ENCODE results near the gene MAPK9. TPM values are rescaled to one million over a fixed set of nuclear protein-coding genes. Genes with fewer than 3 reads are reported as not detected.

The MAPK9 gene
- total RNA-seq, 4 donors from 2014 or later, result 14.5 to 27.3 (median 20.5) TPM

DNA sequence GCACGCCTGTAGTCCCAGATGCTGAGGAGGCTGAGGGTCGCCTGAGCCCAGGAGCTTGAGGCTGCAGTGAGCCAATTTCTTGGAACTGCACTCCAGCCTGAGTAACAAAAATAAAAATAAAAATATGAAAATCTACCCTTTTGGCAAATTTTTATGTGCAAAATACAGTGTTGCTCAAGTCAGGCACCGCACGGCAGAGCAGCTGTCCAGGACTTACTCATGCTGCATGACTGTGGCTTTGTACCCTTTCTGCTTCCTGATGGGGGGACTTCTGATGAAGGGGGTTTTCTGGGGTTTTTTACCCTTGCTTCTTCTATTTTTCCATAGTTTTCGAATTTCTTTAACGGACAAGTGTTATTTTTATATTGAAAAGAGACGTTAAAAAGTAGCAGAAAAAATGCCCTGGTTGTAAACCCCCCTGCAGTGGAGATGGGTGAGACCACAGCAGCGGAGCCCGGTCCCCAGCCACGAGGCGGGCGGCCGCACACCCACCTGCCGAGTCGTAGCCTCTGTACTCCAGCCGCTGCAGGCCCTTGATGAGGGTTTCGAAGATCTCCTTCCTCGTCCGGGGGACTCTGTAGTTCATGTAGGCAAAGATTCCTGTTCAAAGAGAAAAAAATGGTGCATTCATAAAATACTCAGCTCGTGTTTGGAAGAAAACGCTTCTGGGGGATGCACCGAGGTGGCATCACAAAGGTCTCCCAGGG lies 46.3 kb upstream of the MAPK9 start:
- peaks cover 0 to 33% (median 0%) of the 10 kb centered on the region in 3 donors for H3K36me3 ChIP-seq
- WGBS, 2 donors, result 86 to 87% methylated on average over 16 to 22 of the region's 22 CpGs
- intact Hi-C loops (cut with DNase I), result no loop called here
- no peak overlapping the region for H3K27ac ChIP-seq
- peaks cover 0 to 5% (median 0%) of the 10 kb centered on the region in 4 donors for H3K27me3 ChIP-seq
- no peak for DNase-seq
- no peaks in the 10 kb centered on the region for H3K9me3 ChIP-seq
- no peak overlapping the region for H3K4me3 ChIP-seq
- TF ChIP-seq, protein P1, sequence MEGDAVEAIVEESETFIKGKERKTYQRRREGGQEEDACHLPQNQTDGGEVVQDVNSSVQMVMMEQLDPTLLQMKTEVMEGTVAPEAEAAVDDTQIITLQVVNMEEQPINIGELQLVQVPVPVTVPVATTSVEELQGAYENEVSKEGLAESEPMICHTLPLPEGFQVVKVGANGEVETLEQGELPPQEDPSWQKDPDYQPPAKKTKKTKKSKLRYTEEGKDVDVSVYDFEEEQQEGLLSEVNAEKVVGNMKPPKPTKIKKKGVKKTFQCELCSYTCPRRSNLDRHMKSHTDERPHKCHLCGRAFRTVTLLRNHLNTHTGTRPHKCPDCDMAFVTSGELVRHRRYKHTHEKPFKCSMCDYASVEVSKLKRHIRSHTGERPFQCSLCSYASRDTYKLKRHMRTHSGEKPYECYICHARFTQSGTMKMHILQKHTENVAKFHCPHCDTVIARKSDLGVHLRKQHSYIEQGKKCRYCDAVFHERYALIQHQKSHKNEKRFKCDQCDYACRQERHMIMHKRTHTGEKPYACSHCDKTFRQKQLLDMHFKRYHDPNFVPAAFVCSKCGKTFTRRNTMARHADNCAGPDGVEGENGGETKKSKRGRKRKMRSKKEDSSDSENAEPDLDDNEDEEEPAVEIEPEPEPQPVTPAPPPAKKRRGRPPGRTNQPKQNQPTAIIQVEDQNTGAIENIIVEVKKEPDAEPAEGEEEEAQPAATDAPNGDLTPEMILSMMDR (IDR thresholded peaks at IDR 0.05), result no peak
- TF ChIP-seq POLR2A (IDR thresholded peaks at IDR 0.05), result no peak
- H3K4me1 ChIP-seq, result peaks cover 0 to 16% (median 2%) of the 10 kb centered on the region in 3 donors

DNA sequence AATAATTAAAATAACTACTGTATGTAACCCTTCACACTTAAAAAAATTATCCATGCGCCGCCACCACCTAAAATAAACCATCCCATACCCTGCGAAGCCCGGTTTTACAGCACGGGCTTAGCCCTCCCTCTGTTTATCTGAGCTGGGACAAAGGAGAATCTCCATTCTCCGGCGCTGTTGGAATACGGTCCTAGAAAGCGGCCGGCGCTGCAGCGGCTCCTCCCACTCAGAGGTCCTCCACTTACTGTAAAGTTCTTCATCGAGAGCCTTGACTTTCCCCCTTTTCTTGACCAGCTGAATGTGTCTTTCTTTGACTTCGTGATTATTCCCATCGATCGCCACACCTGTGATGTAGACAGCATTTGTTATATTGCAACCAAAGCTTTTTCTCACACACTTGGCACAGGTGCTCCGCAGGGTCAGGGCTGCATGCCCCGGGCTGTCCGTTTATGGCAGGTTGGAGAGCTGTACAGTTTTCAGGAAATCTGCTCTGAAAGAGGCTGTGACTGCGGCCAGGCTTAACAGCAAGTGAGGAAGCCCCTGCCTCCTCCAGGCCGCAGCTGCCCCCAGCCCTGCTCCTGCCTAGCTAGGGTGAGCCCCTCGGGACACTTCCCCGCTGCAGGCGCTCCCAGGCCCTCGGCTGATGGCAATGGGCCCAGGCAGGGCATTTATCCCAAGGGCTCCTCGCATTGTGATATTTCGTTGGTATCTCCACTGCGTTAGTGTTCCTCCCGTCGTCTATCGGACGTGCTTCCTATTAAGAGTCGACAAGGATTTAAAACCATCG lies 44.5 kb upstream of the MAPK9 start:
- TF ChIP-seq POLR2A (IDR thresholded peaks at IDR 0.05), result no peak
- TF ChIP-seq, protein P1 (IDR thresholded peaks at IDR 0.05), result no peak
- peaks cover 0 to 26% (median 8%) of the 10 kb centered on the region in 3 donors for H3K4me1 ChIP-seq
- DNase-seq, result no peak
- peaks cover 0 to 33% (median 0%) of the 10 kb centered on the region in 3 donors for H3K36me3 ChIP-seq
- peaks cover 0 to 3% (median 0%) of the 10 kb centered on the region in 4 donors for H3K27me3 ChIP-seq
- no peak overlapping the region for H3K4me3 ChIP-seq
- no peaks in the 10 kb centered on the region for H3K9me3 ChIP-seq
- intact Hi-C loops (cut with DNase I), result no loop called here
- WGBS, 2 donors, result 90 to 91% methylated on average over 27 of the region's 34 CpGs
- no peak overlapping the region for H3K27ac ChIP-seq

DNA sequence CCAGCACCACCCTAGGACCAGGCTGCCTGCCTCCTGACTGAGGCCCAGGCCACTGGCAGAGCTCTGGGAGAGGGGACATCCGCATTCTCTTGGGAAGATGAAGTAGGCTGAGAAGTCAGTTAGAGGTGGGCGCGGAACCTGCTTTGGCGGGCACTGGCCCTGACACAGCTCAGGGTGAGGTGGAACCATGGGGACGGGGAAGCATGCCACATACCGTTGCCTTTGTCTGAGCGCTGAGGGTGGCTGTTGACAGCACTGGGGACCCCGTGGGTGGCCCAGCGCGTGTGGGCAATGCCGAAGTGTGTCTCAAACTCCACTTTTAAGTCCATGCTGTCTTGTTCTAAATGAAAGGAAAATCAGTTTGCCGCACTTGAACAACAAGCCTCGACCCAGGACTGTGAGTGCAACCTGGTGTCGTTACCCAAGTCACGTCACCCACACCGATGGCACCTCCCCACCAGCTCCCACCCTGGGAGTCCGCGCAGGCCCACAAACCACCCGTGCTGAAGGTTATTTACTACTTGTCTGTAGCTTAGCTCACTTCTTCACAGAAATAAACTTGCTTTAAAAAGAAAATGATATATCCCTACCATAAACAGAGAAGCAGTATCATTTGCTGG lies 43.8 kb upstream of the MAPK9 start:
- intact Hi-C loops (cut with DNase I), result no loop called here
- Histone ChIP-seq H3K27me3 (peaks cover 0 to 3% (median 0%) of the 10 kb centered on the region in 4 donors), H3K4me1 (peaks cover 0 to 33% (median 13%) of the 10 kb centered on the region in 3 donors), H3K27ac (no peak overlapping the region), H3K4me3 (no peak overlapping the region), H3K36me3 (peaks cover 0 to 33% (median 0%) of the 10 kb centered on the region in 3 donors), H3K9me3 (no peaks in the 10 kb centered on the region)
- TF ChIP-seq, protein P1 (IDR thresholded peaks at IDR 0.05), result no peak
- TF ChIP-seq POLR2A (IDR thresholded peaks at IDR 0.05), result no peak
- 87 to 90% methylated on average over 14 to 17 of the region's 19 CpGs for WGBS, 2 donors
- DNase-seq, result no peak

DNA sequence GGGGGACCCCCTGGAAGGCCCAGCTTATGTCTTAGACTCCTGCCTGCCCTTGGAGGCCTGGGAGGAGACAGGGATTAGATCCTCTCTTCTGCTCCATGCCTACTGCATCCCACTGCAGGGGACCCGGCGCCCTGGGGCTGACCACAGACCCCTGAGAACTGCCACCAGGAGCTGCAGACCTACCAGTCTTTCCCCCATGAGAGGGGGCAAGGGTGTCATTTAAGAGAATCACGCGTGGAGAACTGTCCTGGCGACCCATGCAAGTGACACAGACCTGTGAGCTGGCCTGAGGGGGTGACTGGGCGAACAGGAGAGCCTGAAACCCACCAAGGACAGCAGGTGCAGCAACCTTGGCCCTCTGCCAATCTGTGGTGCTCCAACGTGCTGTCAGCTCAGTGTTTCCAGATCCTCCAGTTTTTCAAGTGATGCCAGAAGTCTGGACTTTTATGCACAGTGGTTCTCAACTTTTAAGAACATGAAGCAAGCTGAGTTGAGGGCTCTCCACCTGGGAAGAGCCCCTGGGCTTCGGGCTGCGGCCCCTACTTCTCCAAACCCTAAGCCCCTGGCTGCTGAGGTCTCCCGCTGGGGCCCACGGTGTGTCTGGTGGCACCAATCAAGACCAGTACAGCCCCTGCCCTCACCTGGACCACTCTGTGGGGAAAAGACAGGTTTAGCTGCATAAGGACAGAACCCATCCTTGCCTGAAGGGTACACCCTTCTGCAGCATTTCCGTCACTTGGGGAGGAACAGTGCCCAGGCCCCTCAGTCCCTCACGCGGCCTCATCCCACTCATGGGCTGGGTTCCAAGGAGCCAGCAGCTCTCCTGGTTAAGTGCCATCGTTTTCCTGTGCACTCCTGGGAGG lies 43.1 kb upstream of the MAPK9 start:
- intact Hi-C loops (cut with DNase I), result no loop called here
- H3K4me1 ChIP-seq, result peaks cover 0 to 40% (median 18%) of the 10 kb centered on the region in 3 donors
- H3K27ac ChIP-seq, result no peak overlapping the region

More for the DNA sequence above, 43.1 kb upstream of the MAPK9 start:
- TF ChIP-seq POLR2A (IDR thresholded peaks at IDR 0.05), result no peak
- TF ChIP-seq, protein P1 (IDR thresholded peaks at IDR 0.05), result no peak
- Histone ChIP-seq H3K36me3 (peaks cover 0 to 33% (median 0%) of the 10 kb centered on the region in 3 donors), H3K27me3 (peaks cover 0 to 3% (median 0%) of the 10 kb centered on the region in 4 donors), H3K9me3 (no peaks in the 10 kb centered on the region), H3K4me3 (no peak overlapping the region)
- 60 to 70% methylated on average over 4 of the region's 15 CpGs for WGBS, 2 donors
- DNase-seq, result no peak
